HTR-8/SVneo (cell line): ENCODE data around the gene DHH.

ENCODE experiments used
- DNase-seq: peaks from one replicate; pipeline ENCODE4 v3.0.0; 2011; ENCODE audit warnings: low spot score, mixed read lengths; ENCODE audit not compliant: insufficient read length
- FAIRE-seq: peaks from 2 replicates; lab custom pipeline; 2011; peaks lifted over from hg19 to GRCh38; lab: Jason Lieb, UNC

The DHH gene

DNA sequence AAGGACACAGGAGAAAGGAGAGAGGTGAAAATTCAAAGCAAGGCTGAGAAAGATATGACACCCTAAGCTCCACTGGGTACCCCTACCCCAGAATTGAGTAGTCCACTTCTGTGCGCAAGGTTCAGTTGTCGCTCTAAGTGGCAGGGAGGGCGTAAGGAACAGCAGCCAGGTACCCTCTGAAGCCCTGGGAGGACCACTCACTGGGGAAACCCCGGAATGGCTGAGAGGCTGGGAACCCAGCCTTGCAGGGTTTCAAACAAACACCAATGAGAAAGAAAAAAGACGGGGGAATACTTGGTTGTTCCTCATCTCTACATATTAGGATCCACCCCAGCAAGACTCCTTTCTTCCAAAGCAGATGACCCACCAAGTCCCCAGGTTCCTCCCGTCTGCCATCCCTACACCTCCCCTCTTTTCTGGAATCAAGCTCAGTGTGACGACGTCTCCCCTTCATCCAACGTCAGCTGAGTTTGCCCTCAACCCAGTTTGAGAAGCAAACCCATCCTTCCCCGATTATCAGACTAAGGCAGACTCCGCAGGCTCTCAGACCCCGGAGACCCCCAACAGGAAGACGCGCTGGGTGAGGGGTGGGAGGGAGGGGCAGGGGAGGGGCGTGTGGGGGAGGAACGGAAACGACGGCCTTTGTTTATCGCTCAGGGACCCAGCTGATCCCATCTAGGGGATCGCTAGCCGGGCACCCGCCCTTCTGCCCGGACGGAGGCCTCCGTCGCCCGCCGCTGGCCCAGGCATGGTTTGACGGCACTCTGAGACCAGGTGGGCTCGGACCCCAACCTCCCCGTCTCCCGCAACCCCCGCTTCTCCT, 15.3 kb upstream of the DHH start:
- FAIRE-seq, result no peak
- DNase-seq, result peak; percentile 37

- FAIRE-seq, result no peak
These were observed 14.4 kb upstream of the DHH start for GRCh38 chr12:49108958-49109404.

DNA sequence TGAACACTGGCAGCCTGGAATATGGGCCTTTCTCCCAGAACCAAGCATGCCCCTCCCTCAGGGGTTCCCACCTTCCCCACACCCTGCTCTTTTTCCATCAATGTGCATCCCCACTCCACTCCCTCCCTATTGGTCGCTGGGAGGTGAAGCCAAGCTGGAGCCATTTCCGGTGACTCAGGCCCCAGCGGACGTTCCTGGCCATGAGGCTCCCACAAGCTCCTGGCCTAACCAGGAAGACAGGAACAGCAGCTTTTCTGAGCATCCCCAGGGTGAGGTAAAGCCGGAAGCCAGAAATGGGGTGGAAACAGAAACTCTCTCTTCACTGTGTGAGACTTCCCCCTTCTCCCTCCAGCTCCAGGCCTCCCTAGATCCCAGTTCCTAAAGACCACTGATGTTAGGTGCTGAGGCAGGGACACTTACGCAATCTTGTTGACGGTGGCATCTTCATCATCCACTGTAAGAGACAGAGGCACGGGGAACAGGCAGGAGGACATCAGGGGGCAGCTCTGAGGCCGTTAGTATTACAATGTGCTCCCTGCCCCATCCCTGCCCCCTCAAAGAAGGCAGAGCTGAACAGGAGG, 11.0 kb upstream of the DHH start:
- FAIRE-seq (no peak), DNase-seq (no peak)

More at GRCh38 chr12:49108958-49109404, 14.4 kb upstream of the DHH start:
- no peak for DNase-seq

DNA sequence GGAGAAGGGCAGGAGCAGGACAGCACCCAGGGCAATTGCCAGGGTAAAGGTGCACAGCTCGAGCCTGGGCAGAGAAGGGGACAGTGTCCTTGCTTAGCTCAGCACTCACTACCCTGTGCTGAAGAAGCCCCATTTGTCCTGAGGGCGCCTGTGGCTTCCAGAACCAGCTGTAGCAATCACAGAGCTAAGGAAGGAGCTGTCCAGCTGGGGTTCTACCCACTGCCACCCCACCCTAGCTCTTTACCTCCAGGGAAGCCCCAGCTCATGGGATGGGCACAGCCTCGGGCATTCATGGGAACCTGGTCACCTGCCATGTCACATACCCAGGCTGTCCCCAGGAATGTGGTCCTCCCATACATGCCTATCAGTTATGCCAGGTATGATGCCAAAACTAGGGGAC, 10.2 kb upstream of the DHH start:
- FAIRE-seq, result no peak

DNA sequence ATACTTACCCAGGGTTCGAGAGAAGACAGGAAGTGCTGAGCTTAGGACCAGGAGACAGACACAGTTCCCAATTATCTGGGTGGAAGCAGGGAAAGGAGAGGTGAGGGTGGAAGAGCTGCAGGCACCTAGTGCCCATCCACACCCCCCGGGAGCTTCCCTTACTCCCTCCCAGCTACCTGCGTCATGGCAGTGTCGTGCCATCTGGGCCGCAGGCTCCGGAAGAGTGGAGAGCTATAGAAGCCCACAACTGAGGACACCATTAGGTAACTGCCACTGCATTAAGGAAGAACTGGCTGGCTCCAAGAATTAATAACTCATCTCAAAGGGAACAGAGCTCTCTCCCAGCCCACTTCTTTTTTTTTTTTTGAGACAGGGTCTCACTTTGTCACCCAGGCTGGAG, 5.8 kb upstream of the DHH start:
- no peak for DNase-seq
- FAIRE-seq, result no peak

More for the DNA sequence above, 10.2 kb upstream of the DHH start:
- DNase-seq, result no peak

GRCh38 chr12:49098703-49099102, 4.1 kb upstream of the DHH start:
- FAIRE-seq (no peak), DNase-seq (no peak)

DNA sequence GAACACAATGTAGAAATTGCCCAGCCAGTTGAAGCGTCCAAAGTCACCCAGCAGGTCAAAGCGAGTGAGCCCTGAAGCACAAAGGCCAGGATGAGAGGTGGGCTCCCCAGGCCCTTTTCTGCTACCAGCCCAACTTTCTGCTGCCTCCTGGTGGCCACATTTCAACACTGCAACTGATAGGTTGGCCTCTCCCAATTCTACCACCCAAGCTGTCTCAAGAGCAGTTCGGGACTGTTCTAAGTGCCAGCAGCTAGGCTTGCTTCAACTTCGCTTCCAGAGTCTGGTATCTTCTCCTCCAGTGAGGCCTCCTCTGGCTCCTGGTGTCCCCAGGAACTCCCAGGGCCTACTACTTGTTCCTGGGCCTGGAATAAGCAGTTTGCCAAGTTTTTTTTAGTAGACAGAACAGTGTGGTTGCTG, 3.4 kb upstream of the DHH start:
- peak; percentile 53 for DNase-seq
- peak; percentile 76 for FAIRE-seq

- FAIRE-seq, result no peak
- no peak for DNase-seq
These were observed 2.8 kb upstream of the DHH start for GRCh38 chr12:49097381-49097780.

DNA sequence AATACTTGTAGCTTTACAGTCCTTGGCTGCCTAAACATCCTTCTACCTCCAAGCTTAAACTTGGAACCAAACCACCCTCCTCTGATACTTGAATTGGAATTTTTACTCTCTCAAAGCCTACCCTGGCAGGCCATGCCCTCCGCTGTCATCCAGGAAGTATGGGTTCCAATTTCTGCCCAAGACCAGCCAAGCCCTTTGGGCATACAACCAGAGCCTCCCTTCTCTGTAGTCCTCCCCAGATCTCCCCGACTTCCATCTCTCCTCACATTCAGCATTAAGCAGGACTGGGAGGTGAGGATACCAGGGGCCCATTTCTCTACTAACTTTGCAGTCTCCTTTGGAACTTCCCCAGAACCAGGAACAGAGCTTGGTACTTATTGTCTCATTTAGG, 369 bp upstream of the DHH start:
- DNase-seq (no peak), FAIRE-seq (no peak)

DNA sequence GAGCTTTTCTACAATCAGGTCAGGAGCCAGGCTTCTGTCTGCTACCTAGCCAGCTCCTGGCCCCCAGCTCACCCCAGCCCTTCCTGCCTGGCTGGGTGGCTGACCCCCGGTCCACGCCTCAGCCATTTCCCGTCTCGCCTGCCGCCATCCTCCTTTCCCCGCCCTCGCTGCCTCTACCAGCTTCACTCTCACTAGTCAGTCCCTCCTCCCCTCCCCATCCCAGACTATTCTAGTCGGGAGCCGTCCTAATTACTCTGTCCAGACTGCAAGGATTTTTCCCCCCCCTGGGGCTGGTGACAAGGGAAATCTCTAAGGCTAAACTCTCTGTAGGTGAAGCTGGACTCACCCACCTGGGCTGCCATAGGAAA, 825 bp downstream of the DHH start:
- DNase-seq (no peak), FAIRE-seq (no peak)

GRCh38 chr12:49092816-49093406, 1.7 kb downstream of the DHH start:
- FAIRE-seq, result no peak
- no peak for DNase-seq

DNA sequence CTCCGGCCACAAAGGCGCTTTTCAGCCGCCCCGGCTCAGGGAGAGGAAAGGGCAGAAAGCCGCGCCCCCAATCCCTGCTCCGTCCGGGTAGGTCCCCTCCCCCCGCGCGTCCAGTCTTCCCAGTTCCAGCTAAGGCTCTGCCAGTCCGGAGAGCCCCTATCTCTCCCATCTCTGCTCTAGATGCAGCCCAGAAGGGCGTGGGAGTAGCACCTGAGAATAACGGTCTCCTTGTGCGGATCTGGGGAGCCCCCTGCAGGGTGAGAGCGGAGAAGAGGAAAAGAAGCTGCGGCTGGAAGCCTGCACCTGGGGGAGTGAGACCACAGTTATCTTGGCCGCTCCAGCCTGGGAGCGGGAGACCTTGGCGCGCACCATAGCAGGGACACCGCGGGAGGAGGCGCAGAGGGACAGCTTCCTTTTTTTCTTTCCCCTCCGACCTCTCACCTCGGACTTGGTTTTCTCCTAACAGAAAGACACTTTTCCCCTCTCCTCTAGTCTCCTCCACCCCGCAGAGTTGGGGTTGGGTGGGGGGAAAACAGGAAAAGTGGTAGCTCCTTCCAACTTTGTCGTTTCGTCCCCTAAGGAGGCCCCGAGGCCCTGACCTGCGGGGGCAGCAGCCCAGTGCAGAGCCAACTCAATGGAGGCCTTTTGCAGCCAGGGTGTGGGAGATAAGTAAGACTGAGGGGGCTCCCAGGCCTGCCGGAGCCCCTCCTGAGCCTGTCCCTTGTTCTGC, 2.4 kb downstream of the DHH start:
- FAIRE-seq, result no peak
- DNase-seq, result peak; percentile 69

DNA sequence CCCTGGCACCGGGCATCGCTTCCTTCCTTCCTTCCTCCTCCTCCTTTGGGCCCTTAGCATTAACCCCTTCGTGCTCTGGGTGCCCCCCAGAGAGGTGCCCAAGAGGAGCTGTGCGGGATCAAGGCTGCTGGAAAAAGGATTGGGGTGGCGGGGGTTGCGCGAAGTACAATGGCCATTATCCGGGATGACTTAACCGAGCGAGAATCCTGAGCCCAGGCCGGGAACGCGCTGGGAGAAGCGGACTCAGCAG, 2.8 kb downstream of the DHH start:
- FAIRE-seq (no peak), DNase-seq (no peak)

- DNase-seq, result no peak
- no peak for FAIRE-seq
These were observed 3.4 kb downstream of the DHH start for GRCh38 chr12:49091056-49091835.

DNA sequence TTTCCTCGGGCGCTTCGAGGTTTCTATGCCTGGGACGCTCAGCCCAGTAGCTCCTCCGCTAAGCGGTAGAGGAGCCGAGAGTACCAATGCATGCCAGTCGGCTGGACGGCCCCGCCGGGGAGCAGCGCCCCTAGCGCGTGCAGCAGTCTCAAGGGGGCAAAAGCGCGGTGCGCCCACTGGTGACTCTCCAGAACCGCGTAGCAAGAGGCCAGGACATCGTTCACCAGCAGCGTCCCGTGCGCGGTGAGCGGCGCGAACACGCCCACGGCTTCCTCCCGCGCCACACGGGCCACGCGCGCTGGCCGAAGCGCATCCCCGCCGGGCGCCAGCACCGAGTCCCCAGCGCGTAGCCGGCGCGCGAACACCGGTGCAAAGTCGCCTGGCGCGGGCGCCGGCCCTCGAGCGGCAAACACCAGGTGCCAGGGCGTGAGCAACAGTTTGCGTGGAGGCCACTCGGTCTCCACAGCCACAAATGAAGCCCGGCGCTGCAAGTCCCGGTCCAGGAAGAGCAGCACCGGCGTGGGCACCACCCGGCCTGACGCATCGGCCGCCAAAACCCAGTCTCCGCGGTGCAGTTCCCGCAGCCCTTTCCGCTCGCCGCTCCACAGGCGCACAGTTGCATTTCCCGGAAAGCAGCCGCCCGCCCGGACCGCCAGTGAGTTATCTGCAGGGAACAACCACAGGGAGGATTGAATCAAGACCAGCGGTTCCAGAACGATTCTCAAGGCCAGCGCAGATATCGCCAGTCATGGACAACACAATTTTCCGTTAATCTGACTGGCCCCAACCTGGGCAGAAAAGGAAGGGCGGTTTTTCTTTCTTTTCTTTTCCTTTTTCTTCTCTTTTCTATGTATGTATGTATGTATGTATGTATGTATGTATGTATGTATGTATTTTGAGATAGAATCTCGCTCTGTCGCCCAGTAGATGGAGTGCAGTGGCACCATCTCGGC, 4.5 kb downstream of the DHH start:
- DNase-seq, result no peak
- no peak for FAIRE-seq

- no peak for FAIRE-seq
These were observed 5.7 kb downstream of the DHH start for GRCh38 chr12:49088932-49089330.

GRCh38 chr12:49088150-49088931, 6.3 kb downstream of the DHH start:
- FAIRE-seq, result peak; percentile 64
- DNase-seq, result peak; percentile 96

More at GRCh38 chr12:49088932-49089330, 5.7 kb downstream of the DHH start:
- DNase-seq, result no peak

DNA sequence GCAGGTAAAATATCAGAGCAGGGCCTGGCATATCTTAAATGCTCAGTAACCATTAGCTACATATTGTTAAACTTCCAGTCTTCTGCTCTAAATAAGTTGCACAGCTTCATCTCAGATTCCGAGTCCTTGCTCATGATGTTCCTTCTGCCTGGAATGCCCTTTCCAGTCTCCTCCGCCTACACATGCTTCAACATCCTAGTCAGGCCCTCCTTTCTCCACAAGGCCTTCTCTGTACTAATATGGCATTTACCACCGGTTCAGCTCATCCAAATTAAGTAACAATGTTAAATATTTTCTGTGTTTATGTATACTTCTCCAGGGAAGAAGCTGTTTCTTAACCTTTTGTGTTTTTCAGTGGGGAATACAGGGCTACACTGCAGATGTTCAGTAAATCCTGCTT, 8.5 kb downstream of the DHH start:
- DNase-seq (no peak), FAIRE-seq (no peak)
